HTERT RPE-1 (cell line): ENCODE data around the gene GPR18.

Source experiments
- in situ Hi-C: fragments of 300-500 bp; cut with MboI; formaldehyde crosslinking; loops from 4 replicates; pipeline ENCODE4 v1.14.3; 2020; ENCODE audit warnings: low sequenced_read_pairs

The GPR18 gene

DNA sequence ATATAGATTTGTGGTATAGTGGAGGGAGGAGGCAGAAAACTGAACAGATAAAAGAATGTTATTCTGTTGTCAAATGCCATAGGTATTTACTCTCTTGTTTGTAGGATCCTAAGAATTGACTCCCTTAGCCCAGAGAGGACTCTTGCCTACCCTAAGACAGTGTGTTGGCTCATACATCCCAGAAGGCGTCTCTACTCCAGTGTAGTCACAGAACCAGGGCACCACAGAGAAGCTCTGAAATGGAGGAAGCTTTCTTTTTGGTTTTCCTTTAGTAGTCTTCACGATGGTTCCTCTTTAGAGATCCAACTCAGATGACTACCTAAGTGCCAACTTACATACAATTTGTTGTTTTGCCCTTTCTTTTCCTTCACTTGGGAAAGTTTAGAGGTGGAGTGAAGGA is 35.0 kb upstream of the GPR18 start:
- in situ Hi-C loops, result no loop called here

DNA sequence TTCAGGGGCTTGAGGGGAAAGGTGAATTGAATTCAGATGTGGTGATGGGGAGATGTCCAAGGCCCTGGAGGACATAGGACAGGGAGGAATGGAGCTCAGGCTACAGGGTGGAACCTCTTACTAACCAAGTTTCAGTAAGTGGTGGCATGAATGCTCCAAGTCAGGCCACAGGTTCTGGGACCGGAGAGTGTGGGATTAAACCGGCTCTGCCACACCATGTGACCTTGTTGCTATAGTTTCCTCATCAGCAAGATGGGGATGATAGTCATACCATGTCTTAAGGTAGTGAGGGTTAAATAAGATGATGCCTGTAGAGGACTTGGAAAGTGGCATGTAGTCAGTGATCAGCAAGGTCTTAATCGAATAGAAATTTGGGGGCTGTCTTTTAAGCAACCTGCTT is 32.7 kb upstream of the GPR18 start:
- in situ Hi-C loops, result no loop called here

DNA sequence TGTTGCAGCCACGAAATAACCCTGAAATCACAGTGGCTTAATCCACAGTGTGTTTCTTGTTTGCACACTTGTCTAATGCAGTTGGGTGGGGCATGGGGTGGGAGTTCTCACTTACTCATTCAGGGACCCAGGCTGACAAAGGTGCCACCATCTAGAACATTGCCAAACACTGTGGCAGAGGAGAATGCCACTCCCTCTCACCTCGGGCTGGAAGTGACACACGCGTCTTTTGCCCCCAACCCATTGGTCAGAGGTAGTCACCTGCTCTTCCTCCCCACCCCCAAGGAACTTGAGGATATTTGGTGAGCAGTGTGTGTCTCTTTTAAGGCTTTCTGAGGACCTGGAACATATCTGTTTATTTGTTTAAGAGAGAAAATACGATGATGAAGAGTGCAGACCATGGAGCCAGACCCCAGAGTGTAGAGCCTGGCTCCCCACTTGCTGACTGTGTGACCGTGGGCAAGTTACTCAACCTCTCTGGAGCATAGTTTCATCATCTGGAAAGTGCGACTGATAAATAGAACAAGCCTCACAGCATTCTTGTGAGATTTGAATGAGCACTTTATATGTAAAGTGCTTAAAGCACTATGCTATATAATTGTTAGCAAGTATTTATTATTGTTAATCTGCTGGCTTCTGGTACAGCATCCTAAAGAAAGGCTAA is 31.6 kb upstream of the GPR18 start:
- in situ Hi-C loops, result no loop called here

DNA sequence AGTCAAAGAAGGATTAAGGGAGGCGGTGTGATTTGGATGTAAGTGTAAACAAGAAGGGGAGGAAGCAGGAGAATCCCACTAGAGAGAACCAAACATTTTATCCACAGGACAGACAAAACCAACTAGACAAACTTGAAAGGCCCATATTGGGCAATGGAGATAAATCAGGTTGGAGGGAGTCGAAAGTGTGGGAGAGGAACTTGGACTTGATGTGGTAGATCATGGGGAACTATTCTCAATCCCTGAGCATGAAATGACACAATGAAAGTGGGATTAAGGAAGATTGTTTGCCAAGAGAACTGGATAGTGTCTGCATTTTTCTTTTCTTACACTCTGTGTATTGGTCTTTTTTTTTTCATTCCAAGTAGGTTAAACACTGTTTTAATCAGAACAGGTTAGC is 31.1 kb upstream of the GPR18 start:
- in situ Hi-C loops, result no loop called here

DNA sequence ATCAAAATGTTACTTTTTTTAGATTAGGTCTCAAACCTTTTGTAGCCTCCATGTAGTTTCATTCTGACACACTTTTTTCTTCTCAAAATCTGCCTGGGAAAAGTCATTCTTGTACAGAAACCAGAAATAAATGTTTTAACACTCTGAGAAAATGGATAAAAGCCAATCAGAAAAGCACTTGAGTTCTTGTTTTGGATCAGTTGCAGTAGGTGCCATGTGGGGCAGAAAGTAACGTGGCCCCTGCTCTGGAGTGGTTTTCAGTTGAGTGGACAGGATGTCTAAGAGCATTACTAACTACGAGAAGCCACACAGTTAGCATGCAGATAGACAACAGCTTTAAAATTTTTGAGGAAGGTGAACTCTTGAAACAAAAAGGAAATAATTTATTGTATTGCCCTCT is 29.9 kb upstream of the GPR18 start:
- in situ Hi-C loops, result no loop called here

DNA sequence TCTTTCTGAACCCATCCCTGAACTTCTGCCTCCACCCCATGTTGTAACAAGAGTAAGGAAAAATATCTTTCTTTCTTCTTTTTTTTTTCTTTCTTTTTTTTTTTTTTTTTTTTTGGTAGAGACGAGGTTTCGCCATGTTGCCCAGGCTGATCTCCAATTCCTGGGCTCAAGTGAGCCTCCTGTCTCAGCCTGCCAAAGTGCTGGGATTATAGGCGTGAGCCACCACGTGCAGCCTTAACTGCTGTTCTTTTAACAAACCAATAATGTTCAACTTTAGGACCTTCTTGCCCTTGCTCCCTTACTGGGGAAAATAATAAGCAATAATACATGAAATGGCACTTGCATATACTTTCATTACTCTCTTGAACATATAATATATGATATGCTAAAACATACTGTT is 29.4 kb upstream of the GPR18 start:
- in situ Hi-C loops, result no loop called here

DNA sequence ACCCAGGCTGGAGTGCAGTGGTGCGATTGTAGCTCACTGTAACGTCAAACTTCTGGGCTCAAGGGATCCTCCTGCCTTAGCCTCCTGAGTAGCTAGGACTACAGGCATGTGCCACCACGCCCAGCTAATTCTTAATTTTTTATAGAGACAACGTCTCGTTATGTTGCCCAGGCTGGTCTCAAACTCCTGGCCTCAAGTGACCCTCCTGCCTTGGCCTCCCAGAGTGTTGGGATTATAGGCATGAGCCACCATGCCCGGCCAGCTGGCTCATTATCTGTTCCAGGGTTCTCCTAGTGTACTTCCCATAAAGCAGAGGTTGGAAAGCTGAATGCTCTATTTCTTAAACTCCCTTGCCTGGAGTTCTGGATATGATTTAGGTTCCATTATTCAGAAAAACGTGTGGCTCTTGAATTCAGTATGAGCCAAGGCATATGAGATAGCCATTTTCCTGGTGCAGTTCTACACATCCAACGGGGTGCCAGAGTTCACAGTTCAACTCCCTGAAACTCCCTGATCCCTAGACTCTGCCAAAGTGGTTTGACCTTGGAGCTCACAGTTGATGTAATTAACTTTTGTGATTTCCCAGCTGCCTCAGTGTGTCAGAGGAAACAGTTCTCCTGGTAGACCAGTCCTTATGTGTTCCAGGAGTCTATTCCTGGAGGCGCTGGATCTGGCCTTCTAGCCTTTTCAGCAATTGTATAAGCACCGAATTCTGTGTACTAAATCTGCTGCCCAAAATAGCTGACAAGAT is 27.4 kb upstream of the GPR18 start:
- in situ Hi-C loops, result no loop called here

DNA sequence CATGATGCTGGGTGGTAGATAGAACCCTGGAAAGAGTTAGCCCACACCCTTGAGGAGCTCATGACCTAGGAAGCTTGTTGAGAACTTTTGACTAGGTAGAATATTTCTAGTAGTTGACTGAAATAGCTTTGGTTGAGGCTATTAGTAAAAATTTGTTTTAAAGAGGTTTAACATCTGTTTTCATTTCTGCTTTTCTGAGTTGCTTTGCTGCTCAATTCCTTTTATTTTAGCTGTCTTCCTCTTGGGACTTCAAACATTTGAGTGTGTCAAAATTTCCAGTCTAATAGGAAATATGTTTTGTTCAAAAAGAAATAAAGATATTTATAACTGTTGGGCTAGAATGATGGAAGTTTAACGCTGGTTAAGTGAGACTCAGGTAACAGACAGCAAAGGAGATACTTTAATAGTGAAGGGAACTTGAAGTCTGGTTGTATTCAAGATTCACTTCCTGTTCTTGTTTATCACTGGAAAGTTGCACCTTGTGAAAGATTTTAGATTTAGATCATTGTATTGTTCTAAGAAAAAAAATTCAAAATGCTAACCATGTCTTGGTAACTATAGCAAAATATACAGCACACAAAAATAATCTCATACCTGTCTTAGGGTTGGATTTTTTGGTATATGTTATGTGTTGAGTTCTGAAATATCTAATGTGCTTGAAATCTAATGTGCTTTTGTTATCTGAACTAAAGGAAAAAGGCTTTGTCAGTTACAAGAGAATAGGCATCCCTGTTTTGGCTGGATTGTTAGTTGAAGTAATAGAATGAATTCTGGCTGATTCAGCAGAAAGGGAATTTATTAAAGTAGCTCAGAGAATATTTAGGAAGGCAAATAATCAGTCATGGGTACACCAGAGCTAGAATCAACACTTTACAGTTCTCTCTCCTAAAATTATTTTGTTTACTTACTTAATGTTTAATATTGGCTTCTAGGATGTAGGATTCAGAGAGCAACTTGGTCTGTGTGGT is 24.4 kb upstream of the GPR18 start:
- in situ Hi-C loops, result no loop called here

DNA sequence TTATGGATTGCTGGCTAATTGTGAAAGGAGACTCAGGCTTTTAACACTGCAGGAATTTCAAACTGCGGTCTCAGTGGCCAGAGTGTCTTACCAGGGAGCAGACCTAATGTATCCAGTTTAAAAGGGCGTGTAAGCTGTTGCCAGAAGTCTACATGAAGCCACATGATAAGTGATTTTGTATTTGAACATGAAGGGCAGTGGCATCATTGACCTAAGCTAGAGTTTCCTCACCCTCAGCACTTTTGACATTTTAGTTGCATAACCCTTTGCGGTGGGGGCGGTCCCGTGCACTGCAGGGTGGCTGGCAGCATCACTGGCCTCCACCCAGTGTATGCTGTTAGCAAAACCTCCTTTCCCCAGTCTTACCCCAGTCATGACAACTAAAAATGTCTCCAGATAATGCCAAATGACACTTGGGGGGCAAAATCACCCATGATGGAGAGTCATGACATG is 23.7 kb upstream of the GPR18 start:
- in situ Hi-C loops, result no loop called here

DNA sequence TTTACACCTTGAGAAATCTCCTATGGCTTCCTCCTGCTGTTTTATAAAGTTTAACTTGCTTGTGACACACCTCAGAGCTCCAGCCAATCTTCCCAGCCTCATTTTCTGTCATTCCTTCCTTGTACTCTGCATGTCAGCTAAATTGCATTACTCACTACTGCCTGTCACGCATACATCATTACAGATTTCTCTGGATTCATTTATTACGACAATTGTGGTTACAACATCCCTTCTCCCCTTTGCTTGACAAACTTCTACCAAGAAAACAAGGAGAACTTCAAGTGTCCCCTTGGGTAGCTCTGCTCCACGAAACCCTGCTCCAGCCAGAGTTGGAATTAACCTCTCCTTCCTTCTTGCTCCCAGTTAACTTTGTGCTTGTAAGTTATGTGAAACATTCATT is 22.0 kb upstream of the GPR18 start:
- in situ Hi-C loops, result no loop called here

DNA sequence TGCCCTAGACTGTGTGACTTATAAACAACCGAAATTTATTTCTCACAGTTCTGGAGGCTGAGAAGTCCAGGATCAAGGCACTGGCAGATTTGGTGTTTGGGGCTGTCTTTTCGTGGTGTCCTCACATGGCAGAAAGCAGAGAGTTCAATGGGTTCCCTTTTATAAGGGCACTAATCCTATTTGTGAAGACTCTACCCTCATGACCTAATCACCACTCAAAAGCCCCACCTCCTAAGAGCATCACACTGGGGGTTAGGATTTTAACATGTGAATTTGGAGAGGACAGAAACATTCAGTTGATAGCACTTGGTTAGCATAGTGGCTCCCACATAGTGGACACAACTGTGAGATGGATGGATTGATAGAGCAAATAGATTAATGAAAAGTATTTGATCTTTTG is 21.5 kb upstream of the GPR18 start:
- in situ Hi-C loops, result no loop called here

DNA sequence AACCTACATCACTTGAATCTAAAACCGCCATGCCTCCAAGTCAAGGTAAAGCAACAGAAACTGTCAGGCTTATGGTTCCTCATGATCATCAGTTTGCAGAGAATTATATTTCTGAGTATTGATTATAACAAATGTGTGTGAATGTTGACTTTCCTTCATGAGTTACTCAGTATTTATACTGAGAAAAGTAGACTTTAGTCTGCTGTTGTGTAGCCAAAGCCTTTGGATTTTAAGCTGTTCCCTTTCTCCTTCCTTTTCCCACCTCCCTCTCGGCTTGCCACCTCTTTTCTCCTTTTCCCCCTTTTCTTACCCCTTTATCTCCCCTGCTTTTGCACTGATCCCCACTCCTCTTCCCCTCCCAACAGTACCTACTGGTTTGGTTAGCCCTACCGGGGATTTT is 20.7 kb upstream of the GPR18 start:
- in situ Hi-C loops, result no loop called here

DNA sequence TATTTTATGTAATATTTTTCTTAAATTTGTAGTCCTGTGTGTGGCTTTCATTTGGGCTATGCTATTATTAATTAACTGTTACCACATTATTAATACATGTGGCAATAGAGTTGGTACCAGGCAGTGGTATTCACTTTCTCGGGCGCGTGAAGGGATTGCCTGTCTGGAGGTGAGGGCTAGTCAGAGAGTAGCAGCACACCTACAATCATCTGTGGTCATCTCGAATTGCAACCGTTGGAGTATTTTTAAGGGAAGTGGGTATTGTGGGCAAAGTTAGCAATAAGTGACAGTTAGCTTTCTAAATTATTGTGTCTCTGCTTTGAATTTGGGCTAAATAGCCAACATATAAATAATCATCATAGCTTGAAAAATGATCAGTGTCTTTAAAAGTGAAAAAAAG is 20.0 kb upstream of the GPR18 start:
- in situ Hi-C loops, result no loop called here

DNA sequence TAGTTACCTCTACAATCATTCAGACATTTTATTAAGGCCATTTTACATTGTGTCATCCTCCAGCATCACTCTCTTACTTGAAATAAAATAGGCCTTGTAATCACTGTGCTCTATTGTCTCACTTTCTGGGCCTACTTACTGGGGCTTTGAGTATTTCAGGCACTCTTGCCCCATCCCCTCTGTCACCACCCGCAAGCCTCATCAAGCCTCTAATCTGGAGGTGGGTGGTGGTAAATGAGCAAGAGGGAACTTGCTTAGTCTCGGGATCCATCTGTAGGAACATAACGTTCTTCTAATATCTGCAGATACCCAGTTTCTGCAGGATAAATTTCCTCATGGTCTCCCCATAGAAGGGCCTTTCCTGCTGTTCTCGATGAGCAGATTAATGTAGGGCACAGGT is 19.4 kb upstream of the GPR18 start:
- in situ Hi-C loops, result no loop called here

DNA sequence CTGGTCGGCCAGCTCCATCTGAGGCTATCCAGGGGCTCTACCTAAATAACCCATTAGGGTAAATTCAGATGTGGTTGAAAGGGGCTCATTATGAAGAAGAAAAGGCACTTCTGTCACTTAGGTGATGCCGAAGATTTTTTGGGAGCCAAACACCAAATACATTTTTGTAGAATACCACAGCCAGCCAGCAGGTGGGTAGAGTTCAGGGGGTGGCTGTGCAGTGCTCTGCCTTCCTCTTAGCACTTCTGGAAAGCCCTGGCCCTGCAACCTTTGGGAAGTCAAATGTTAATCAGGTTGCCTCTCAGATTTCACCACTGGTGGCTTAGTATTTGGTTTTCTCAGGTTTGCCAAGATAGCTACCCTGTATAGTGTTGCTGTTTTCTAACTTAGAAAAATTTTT is 18.5 kb upstream of the GPR18 start:
- in situ Hi-C loops, result no loop called here

DNA sequence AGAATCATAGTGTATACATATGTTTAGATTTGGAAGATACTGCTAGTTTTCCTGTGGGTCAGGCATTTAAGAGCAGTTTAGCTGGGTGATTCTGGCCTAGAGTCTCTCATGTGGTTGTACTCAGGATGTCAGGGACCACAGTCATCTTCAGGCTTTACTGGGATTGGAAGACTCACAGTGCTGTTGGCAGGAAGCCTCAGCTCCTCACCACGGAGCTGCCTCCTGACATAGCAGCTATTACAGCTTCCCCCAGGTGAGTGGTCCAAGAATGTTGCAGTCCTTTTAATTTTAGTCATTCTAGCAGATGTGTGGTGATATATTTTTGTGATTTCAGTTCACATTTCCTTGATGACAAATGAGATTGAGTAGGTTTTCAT is 16.9 kb upstream of the GPR18 start:
- in situ Hi-C loops, result no loop called here

DNA sequence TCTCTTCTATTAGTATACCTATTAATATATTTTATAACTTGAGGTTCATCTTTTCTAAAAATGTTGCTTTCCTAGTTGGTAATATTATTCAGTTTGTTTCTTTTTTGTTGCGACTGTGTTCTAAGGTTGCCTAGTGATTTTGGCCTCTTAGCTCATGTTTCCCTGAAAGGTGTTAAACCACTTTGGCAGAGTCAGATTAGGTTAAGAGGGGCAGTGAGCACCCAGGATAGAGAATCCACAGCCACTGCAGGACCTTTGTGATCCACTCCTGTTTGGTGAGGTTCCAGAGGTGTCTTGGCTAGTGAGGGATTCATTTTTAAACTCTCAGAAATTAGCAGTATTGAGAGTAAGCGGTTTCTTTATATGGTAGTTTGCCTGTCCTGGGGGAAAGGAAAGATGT is 14.9 kb upstream of the GPR18 start:
- in situ Hi-C loops, result no loop called here

DNA sequence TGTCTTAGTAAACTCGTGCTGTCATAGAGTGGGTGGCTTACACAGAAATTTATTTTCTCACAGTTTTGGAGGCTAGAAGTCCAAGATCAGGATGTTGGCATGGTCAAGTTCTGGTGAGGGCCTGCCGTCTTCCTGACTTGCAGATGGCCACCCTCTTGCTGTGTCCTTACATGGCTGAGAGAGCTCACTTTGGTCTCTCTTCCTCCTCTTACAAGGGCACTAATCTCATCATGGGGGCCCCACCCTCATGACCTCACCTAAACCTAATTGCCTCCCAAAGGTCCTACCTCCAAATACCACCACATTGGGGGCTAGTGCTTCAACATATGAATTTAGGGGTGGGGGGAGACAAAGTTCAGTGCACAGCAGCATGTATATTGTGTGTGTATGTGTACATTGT is 14.3 kb upstream of the GPR18 start:
- in situ Hi-C loops, result no loop called here

DNA sequence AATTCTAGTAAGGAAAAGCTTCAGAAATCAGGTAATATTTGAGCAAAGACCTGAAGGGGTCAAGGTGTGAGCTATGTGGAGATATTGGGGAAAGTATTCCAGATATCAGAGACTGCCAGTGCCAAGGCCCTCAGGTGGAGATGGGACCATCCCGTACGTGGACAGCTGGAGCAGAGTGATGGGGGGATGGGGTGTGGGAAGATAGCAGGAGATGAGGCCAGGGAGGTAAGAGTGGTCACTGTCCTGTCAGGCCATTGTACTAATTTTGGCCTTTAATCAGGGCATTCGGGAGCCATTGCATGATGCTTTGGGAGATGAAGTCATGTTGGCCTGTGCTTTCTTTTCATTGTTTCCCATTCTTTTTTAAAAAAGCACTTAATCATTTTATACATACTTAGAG is 13.1 kb upstream of the GPR18 start:
- in situ Hi-C loops, result no loop called here

DNA sequence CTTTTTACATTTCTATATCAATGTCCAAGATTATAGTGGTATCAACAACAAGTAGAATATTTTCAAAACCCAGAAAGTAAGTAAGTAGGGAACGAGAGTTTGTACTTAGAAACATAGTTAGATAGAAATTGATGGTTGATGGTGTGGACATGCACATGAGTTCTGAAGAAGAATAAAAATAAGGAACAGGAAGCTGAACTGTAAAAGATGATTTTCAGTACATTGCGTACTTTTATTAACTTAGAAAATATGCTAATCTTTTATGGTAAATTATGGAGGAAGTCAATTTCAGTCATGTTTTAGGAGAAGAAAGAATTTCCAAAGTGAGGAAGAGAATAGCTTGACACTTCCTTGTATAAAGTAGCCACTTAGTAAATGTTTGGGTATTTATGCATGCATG is 12.3 kb upstream of the GPR18 start:
- in situ Hi-C loops, result no loop called here

DNA sequence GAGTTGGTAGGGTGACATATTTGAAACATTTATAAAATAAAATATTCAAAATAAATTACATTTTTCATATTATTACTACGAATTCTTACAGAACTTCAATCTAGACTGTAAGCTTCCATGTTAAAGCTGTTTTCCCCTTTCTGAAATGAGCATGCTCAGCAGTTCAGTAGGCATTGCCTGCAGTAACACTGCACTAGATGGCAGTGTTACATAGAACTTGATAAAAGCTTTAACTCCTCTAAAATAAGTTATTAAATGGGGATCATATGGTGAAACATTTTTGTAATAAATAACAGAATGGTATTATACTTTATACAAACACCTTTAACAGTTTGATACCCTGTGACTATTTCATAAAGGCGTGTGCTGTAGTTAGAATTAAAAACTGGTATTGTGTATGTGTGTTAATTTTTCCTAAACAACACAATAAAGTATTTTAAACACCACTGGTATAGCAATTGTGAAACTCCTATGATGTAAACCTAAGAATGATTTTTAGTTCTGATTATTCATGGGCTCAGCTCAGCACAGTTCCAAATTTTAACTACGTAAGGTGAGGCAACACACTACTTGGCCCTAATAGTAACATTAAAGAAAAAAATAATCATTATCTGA is 11.6 kb upstream of the GPR18 start:
- in situ Hi-C loops, result no loop called here
